Tibial nerve (tissue), 4 donors: ENCODE data around the gene DGUOK. TPM values are rescaled to one million over a fixed set of nuclear protein-coding genes. Genes with fewer than 3 reads are reported as not detected.

Experiments
- DNase-seq, 2 donors: peaks; one replicate each; pipeline ENCODE4 v3.0.0-alpha.2; 2019; ENCODE audit warnings: low spot score in 2 of 2
- H3K27ac ChIP-seq, 4 donors: fragments of 200-600 bp; sonication (generic) in 3 of 4; one replicate each; pipeline ENCODE4 v1.5.1; 2017 to 2019; ENCODE audit warnings: mild to moderate bottlenecking in 1 of 4
- H3K27me3 ChIP-seq, 2 donors: fragments of 200-600 bp; sonication (generic) in 1 of 2; one replicate each; pipeline versions ENCODE4 v1.5.1 to v1.6.0; 2017 to 2019
- H3K36me3 ChIP-seq, 3 donors: fragments of 200-600 bp; sonication (generic); one replicate each; pipeline ENCODE4 v1.5.1; 2018 to 2019
- H3K4me1 ChIP-seq, 4 donors: fragments of 200-600 bp; sonication (generic) in 3 of 4; one replicate each; pipeline ENCODE4 v1.5.1; 2017 to 2019
- H3K4me3 ChIP-seq, 4 donors: fragments of 200-600 bp; sonication (generic) in 3 of 4; one replicate each; pipeline ENCODE4 v1.5.1; 2017 to 2019; ENCODE audit warnings: mild to moderate bottlenecking in 1 of 4, moderate library complexity in 1 of 4
- H3K9me3 ChIP-seq, 4 donors: fragments of 200-600 bp; sonication (generic) in 3 of 4; one replicate each; pipeline ENCODE4 v1.5.1; 2017 to 2019
- CTCF ChIP-seq, 5 experiments: fragments of 200-600 bp in 3 of 5; fragments of 450-650 bp in 2 of 5; sonication (generic) in 3 of 5; IDR thresholded peaks; one replicate each; pipeline ENCODE4 v1.5.1; 2016 to 2019; ENCODE audit warnings: antibody characterized with exemption in 5 of 5, mild to moderate bottlenecking in 3 of 5, moderate library complexity in 2 of 5
- EP300 ChIP-seq, 2 donors: sonication (generic); formaldehyde crosslinking; IDR thresholded peaks; one replicate each; pipeline ENCODE4 v1.6.1; 2017; ENCODE audit warnings: antibody characterized with exemption in 2 of 2, mild to moderate bottlenecking in 1 of 2
- POLR2A ChIP-seq, 2 donors: fragments of 450-650 bp; IDR thresholded peaks; one replicate each; pipeline ENCODE4 v1.6.1; 2017; ENCODE audit warnings: antibody characterized with exemption in 2 of 2, mild to moderate bottlenecking in 2 of 2, moderate library complexity in 2 of 2
- WGBS, 2 donors: methylation state at CpG; one replicate each; pipeline ENCODE4 v1.1.5; 2018; 5-methylcytosine and 5-hydroxymethylcytosine counted together
- total RNA-seq, 4 donors: library from RNA; depleted of rRNA; stranded (reverse); fragments of >200 nt; gene quantifications; one replicate each; pipeline ENCODE4 v1.1.0, GENCODE V29; 2016

The DGUOK gene
- total RNA-seq, 4 donors from 2014 or later = 36.9 to 63.9 (median 44.0) TPM

- no peak for DNase-seq
- Histone ChIP-seq H3K36me3 (no peaks in the 10 kb centered on the region), H3K9me3 (no peaks in the 10 kb centered on the region), H3K27me3 (peaks cover 0 to 14% of the 10 kb centered on the region in 2 donors), H3K4me1 (no peaks in the 10 kb centered on the region), H3K4me3 (no peak overlapping the region), H3K27ac (no peak overlapping the region)
- TF ChIP-seq EP300 (IDR thresholded peaks at IDR 0.05) = no peak
- TF ChIP-seq POLR2A (IDR thresholded peaks at IDR 0.05) = no peak
- TF ChIP-seq CTCF (IDR thresholded peaks at IDR 0.05) = no peak
- 88 to 92% methylated on average over 3 of the region's 3 CpGs for WGBS, 2 donors
Observed at GRCh38 chr2:73918856-73919255, 7.8 kb upstream of the DGUOK start.

DNA sequence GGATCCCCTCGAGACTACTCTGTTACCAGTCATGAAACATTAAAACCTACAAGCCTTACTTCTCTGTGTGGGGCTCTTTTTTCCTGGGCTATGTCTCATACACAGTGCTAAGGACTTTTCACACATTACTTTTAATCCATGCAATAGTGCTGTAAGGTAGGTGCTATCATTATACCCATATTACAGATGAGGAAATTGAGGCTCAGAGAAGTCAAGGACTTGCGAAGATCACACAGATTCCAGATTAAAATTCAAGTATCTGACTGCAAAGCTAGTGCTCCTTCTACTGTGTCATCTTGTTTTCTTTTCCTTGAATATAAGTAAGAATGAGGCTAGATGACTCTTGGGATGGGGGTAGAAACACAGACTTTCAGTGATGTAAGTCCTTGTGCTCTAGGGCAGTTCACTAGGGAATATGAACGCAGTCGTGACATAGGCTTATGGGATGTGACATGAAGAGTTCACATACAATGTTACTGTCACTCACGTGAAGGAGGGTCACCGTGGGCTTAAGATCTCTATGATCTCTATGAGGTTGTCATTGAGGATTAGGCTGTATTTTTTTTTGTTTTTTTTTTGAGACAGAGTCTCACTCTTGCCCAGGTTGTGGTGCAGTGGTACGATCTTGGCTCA, 7.0 kb upstream of the DGUOK start:
- WGBS, 2 donors = 83 to 88% methylated on average over 7 of the region's 7 CpGs
- H3K36me3 ChIP-seq = no peaks in the 10 kb centered on the region
- no peaks in the 10 kb centered on the region for H3K9me3 ChIP-seq
- H3K4me1 ChIP-seq = no peaks in the 10 kb centered on the region
- no peak for DNase-seq
- peaks cover 0 to 14% of the 10 kb centered on the region in 2 donors for H3K27me3 ChIP-seq
- TF ChIP-seq EP300 (IDR thresholded peaks at IDR 0.05) (no peak), POLR2A (IDR thresholded peaks at IDR 0.05) (no peak), CTCF (IDR thresholded peaks at IDR 0.05) (no peak)
- no peak overlapping the region for H3K27ac ChIP-seq
- no peak overlapping the region for H3K4me3 ChIP-seq

- H3K4me1 ChIP-seq = no peaks in the 10 kb centered on the region
- no peak overlapping the region for H3K27ac ChIP-seq
- H3K27me3 ChIP-seq = peaks cover 0 to 14% of the 10 kb centered on the region in 2 donors
- WGBS, 2 donors = 47 to 51% methylated on average over 12 of the region's 12 CpGs
- no peaks in the 10 kb centered on the region for H3K9me3 ChIP-seq
- no peak for DNase-seq
- TF ChIP-seq POLR2A (IDR thresholded peaks at IDR 0.05) (no peak), EP300 (IDR thresholded peaks at IDR 0.05) (no peak), CTCF (IDR thresholded peaks at IDR 0.05) (no peak)
- H3K4me3 ChIP-seq = no peak overlapping the region
- H3K36me3 ChIP-seq = no peaks in the 10 kb centered on the region
Observed at GRCh38 chr2:73920577-73921545, 5.8 kb upstream of the DGUOK start.

- TF ChIP-seq CTCF (IDR thresholded peaks at IDR 0.05) (no peak), POLR2A (IDR thresholded peaks at IDR 0.05) (no peak), EP300 (IDR thresholded peaks at IDR 0.05) (no peak)
- H3K9me3 ChIP-seq = no peaks in the 10 kb centered on the region
- 76 to 87% methylated on average over 9 of the region's 9 CpGs for WGBS, 2 donors
Observed at GRCh38 chr2:73921581-73921980, 5.1 kb upstream of the DGUOK start.

GRCh38 chr2:73922681-73923080, 4.0 kb upstream of the DGUOK start:
- H3K27ac ChIP-seq = no peak overlapping the region
- peaks cover 0 to 10% of the 10 kb centered on the region in 2 donors for H3K27me3 ChIP-seq
- H3K4me3 ChIP-seq = no peak overlapping the region
- 60% methylated on average over 5 of the region's 5 CpGs for WGBS, 2 donors
- TF ChIP-seq CTCF (IDR thresholded peaks at IDR 0.05) (no peak), POLR2A (IDR thresholded peaks at IDR 0.05) (no peak), EP300 (IDR thresholded peaks at IDR 0.05) (no peak)
- H3K9me3 ChIP-seq = no peaks in the 10 kb centered on the region
- no peaks in the 10 kb centered on the region for H3K36me3 ChIP-seq
- H3K4me1 ChIP-seq = peaks cover 0 to 9% (median under 1%) of the 10 kb centered on the region in 4 donors
- DNase-seq = no peak

More at GRCh38 chr2:73921581-73921980, 5.1 kb upstream of the DGUOK start:
- Histone ChIP-seq H3K27me3 (peaks cover 0 to 10% of the 10 kb centered on the region in 2 donors), H3K4me3 (no peak overlapping the region), H3K36me3 (no peaks in the 10 kb centered on the region), H3K27ac (no peak overlapping the region), H3K4me1 (peaks cover 0 to 5% (median 0%) of the 10 kb centered on the region in 4 donors)
- no peak for DNase-seq
